B cell (primary cell): ENCODE data around the gene CDC42EP4. TPM values are rescaled to one million over a fixed set of nuclear protein-coding genes. Genes with fewer than 3 reads are reported as not detected.

Source experiments
- ATAC-seq: fragments of 200-7000 bp; cut with Tn5 transposase; one replicate; pipeline ENCODE4 v1.10.0; 2021; ENCODE audit warnings: low read depth, mild to moderate bottlenecking, moderate number of reproducible peaks, moderate library complexity
- CTCF ChIA-PET: fragments of 350-600 bp; sonication (Branson Sonifier 250); formaldehyde crosslinking; loops from one replicate; lab custom pipeline; 2021; ENCODE audit warnings: antibody characterized with exemption, inconsistent platforms; lab: Charles Lee
- POLR2A ChIA-PET: fragments of 350-600 bp; sonication (Branson Sonifier 250); formaldehyde crosslinking; loops from one replicate; lab custom pipeline; 2021; ENCODE audit warnings: antibody characterized with exemption; lab: Charles Lee
- DNase-seq: peaks from one replicate; pipeline ENCODE4 v3.0.0; 2013
- H2AFZ ChIP-seq: 2 replicates; pipeline ENCODE4 v1.6.1; 2012; ENCODE audit warnings: mild to moderate bottlenecking, low read depth, low read length; ENCODE audit not compliant: insufficient read depth, poor library complexity, severe bottlenecking
- H3K27ac ChIP-seq, 2 donors: 1 replicate in 1 of 2; 2 replicates in 1 of 2; pipeline ENCODE4 v1.5.1; 2012 to 2013; ENCODE audit warnings: low read length in 2 of 2, mild to moderate bottlenecking in 2 of 2, moderate library complexity in 1 of 2
- H3K27me3 ChIP-seq, 4 experiments: fragments of 200-600 bp in 1 of 4; sonication (generic) in 1 of 4; replicated peaks in 1 of 4; 1 replicate in 2 of 4; 2 replicates in 2 of 4; pipeline versions ENCODE4 v1.6.1 to v1.7.0; 2013 to 2016; ENCODE audit warnings: low read length in 3 of 4, mild to moderate bottlenecking in 2 of 4, mixed read lengths in 1 of 4, moderate library complexity in 1 of 4; ENCODE audit not compliant: insufficient read depth in 4 of 4, control insufficient read depth in 3 of 4; ENCODE audit errors: control extremely low read depth in 1 of 4
- H3K36me3 ChIP-seq, 2 experiments: replicated peaks in 1 of 2; 1 replicate in 1 of 2; 2 replicates in 1 of 2; pipeline versions ENCODE4 v1.6.1 to v1.7.1; 2013; ENCODE audit warnings: low read length in 1 of 2; ENCODE audit not compliant: insufficient read depth in 2 of 2, control insufficient read depth in 1 of 2; ENCODE audit errors: control extremely low read depth in 1 of 2, extremely low read depth in 1 of 2
- H3K4me1 ChIP-seq, 2 donors: fragments of 200-600 bp in 1 of 2; sonication (generic) in 1 of 2; 1 replicate in 1 of 2; 2 replicates in 1 of 2; pipeline versions ENCODE4 v1.5.1 to v1.6.1; 2013 to 2017; ENCODE audit warnings: low read length in 2 of 2; ENCODE audit not compliant: control insufficient read depth in 2 of 2, insufficient read depth in 2 of 2
- H3K4me2 ChIP-seq: replicated peaks from 2 replicates; pipeline ENCODE3; 2012; ENCODE audit warnings: mild to moderate bottlenecking, low read depth, low read length; ENCODE audit not compliant: poor library complexity, severe bottlenecking
- H3K4me3 ChIP-seq, 5 experiments: fragments of 200-600 bp in 1 of 5; sonication (generic) in 1 of 5; 1 replicate in 3 of 5; 2 replicates in 2 of 5; pipeline versions ENCODE4 v1.5.1 to v1.7.0; 2011 to 2016; ENCODE audit warnings: low read length in 4 of 5, mild to moderate bottlenecking in 4 of 5, low read depth in 2 of 5, control low read depth in 1 of 5, moderate library complexity in 1 of 5; ENCODE audit not compliant: insufficient read depth in 1 of 5; ENCODE audit errors: control extremely low read depth in 1 of 5, extremely low read depth in 1 of 5
- H3K79me2 ChIP-seq: fragments of 200-600 bp; sonication (generic); one replicate; pipeline ENCODE4 v1.6.0; 2016; ENCODE audit warnings: low read length; ENCODE audit not compliant: control insufficient read depth, insufficient read depth
- H3K9ac ChIP-seq: fragments of 200-600 bp; sonication (generic); 2 replicates; pipeline ENCODE4 v1.6.1; 2017; ENCODE audit warnings: mild to moderate bottlenecking, low read length, moderate library complexity
- H3K9me3 ChIP-seq, 3 donors: one replicate each; pipeline versions ENCODE4 v1.6.1 to v1.7.1; 2013; ENCODE audit warnings: low read length in 2 of 3; ENCODE audit not compliant: control insufficient read depth in 2 of 3, insufficient read depth in 1 of 3; ENCODE audit errors: control extremely low read depth in 1 of 3
- H4K20me1 ChIP-seq: 2 replicates; pipeline ENCODE4 v1.6.0; 2012; ENCODE audit warnings: mild to moderate bottlenecking, low read length; ENCODE audit not compliant: insufficient read depth, control insufficient read depth, poor library complexity, severe bottlenecking
- H3K27ac Mint-ChIP-seq: one replicate; pipeline ENCODE4 v1.8.0; 2021; ENCODE audit warnings: mixed read lengths
- H3K27me3 Mint-ChIP-seq: one replicate; pipeline ENCODE4 v1.8.0; 2021; ENCODE audit warnings: mixed read lengths
- H3K4me1 Mint-ChIP-seq: one replicate; pipeline ENCODE4 v1.8.0; 2021; ENCODE audit warnings: mixed read lengths
- H3K4me3 Mint-ChIP-seq: one replicate; pipeline ENCODE4 v1.8.0; 2021; ENCODE audit warnings: mixed read lengths
- H3K9me3 Mint-ChIP-seq: one replicate; pipeline ENCODE4 v1.8.0; 2022; ENCODE audit warnings: mixed read lengths; ENCODE audit not compliant: insufficient read depth
- EZH2 ChIP-seq: IDR thresholded peaks from 2 replicates; pipeline ENCODE4 v1.6.1; 2012; ENCODE audit warnings: borderline replicate concordance, low read depth, mild to moderate bottlenecking, moderate library complexity, low read length; ENCODE audit not compliant: insufficient read depth, poor library complexity, severe bottlenecking
- WGBS: methylation state at CpG from one replicate; pipeline ENCODE4 v1.1.5; 2013; ENCODE audit warnings: missing lambda C conversion rate; ENCODE audit not compliant: insufficient coverage; 5-methylcytosine and 5-hydroxymethylcytosine counted together
- intact Hi-C: fragments of 100-400 bp; cut with micrococcal nuclease; formaldehyde crosslinking; loops from one replicate; pipeline ENCODE4 v1.10.0; 2022
- polyA plus RNA-seq: library from polyadenylated mRNA; depleted of rRNA; stranded (reverse); fragments of >200 nt; gene quantifications from 2 replicates; pipeline ENCODE4 v1.2.3, GENCODE V29; 2012
- total RNA-seq, 2 donors: library from RNA; stranded (reverse); fragments of 120-200 nt in 1 of 2; gene quantifications; 1 replicate in 1 of 2; 2 replicates in 1 of 2; pipeline versions ENCODE4 v1.2.3 to v1.2.4, GENCODE V29; 2013 to 2022
- TF ChIP-seq, protein P1 (sequence below): fragments of 200-600 bp; IDR thresholded peaks from one replicate; pipeline ENCODE4 v1.8.0; 2022; ENCODE audit warnings: antibody characterized with exemption, mild to moderate bottlenecking

Gene CDC42EP4
- total and polyA plus RNA-seq, 2 donors (not counting 1 experiment from before 2014, with no cell fraction given) = 0.79 to 2.0 TPM

DNA sequence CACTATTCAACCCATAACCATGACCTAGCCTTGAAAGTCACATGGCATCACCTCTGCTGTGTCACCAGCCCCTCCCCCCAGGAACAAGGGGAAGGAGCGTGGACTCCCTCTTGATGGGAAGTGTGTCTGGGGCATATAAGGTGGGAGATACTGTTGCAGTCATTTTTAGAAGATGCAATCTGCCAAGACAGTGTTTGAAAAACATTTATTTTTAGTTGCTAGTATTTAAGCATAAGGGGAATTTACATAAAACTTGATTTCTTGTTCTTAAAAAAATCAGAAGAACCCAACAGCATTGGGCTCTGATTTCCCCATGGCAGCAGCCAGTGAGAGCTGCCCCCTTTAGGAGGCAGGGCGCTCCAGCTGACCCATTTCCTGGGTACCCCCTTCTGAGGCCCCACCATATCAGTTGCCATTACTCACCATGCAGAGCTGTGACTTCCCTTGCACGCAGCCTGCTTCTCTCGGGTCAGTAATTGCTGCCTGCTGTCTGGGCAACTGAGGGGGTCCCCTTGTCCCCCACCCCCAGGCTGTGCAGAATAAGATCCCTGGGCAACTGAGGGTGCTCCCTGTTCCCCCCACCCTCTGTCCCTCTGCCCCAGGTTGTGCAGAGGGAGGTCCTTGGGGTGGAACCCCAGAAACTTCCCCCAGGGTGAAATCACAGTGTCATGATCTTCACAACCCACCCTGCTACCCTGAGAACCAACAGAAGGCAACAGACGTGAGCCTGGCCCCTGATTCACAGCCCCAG, 11.8 kb upstream of the CDC42EP4 start:
- intact Hi-C loops = no loop called here
- Histone ChIP-seq H3K36me3 (no peaks in the 10 kb centered on the region), H3K79me2 (no peaks in the 10 kb centered on the region), H3K27me3 (no peaks in the 10 kb centered on the region), H3K4me1 (no peaks in the 10 kb centered on the region), H3K9me3 (peaks cover 0 to 6% (median 2%) of the 10 kb centered on the region in 3 donors), H4K20me1 (no peaks in the 10 kb centered on the region), H2AFZ (no peak overlapping the region), H3K27ac (no peak overlapping the region), H3K9ac (no peak overlapping the region), H3K4me2 (no peak overlapping the region), H3K4me3 (no peak overlapping the region)
- ChIA-PET POLR2A (no interaction called here), CTCF (interaction anchor here (1.8 kb wide), 1 partner anchor 47 kb away, joined by 7 read pairs; no protein-coding TSS in a partner anchor)
- no peak for ATAC-seq
- WGBS = 49% methylated on average over 5 of the region's 5 CpGs
- no peak overlapping the region for H3K4me3 Mint-ChIP-seq
- no peak for TF ChIP-seq EZH2
- TF ChIP-seq, protein P1, sequence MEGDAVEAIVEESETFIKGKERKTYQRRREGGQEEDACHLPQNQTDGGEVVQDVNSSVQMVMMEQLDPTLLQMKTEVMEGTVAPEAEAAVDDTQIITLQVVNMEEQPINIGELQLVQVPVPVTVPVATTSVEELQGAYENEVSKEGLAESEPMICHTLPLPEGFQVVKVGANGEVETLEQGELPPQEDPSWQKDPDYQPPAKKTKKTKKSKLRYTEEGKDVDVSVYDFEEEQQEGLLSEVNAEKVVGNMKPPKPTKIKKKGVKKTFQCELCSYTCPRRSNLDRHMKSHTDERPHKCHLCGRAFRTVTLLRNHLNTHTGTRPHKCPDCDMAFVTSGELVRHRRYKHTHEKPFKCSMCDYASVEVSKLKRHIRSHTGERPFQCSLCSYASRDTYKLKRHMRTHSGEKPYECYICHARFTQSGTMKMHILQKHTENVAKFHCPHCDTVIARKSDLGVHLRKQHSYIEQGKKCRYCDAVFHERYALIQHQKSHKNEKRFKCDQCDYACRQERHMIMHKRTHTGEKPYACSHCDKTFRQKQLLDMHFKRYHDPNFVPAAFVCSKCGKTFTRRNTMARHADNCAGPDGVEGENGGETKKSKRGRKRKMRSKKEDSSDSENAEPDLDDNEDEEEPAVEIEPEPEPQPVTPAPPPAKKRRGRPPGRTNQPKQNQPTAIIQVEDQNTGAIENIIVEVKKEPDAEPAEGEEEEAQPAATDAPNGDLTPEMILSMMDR = no peak
- peaks cover 19% of the 10 kb centered on the region for H3K27me3 Mint-ChIP-seq
- H3K27ac Mint-ChIP-seq = no peak overlapping the region
- no peaks in the 10 kb centered on the region for H3K9me3 Mint-ChIP-seq
- DNase-seq = no peak
- no peaks in the 10 kb centered on the region for H3K4me1 Mint-ChIP-seq

DNA sequence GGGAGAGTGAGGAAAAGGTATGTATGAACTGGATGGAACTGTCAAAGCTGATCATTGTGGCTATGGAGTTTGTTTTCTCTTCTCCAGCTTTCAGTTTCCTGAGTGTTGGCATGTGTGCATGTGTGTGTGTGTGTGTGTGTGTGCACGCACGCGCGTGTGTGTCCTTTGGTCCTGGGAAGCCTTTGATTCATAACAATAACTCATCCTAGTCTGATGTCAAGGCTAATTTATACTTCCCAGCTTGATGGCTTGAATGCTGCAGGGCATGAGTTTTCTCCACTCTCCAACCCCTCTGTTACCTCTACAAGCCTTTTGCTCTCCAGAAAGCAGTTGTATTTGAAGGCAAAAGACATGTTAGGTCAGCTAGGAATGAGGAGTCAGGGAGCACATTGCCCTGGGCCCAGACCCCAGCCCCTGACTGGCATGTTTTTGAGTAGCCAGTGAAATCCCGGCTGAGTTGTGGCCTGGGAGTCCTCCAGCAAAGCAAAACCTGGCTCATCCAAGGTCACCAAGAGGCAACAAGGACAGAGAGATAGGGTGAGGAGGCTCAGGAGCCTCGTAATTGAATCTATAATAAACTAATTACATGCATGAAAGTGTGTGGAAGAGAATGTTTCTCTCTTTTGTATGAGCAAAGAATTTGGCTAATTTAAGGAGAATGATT, 8.9 kb upstream of the CDC42EP4 start:
- intact Hi-C loops = no loop called here
- POLR2A ChIA-PET = no interaction called here
- H4K20me1 ChIP-seq = no peaks in the 10 kb centered on the region
- no peaks in the 10 kb centered on the region for H3K27me3 ChIP-seq
- H3K4me3 ChIP-seq = no peak overlapping the region
- H3K9me3 ChIP-seq = peaks cover 0 to 6% (median 2%) of the 10 kb centered on the region in 3 donors
- TF ChIP-seq, protein P1 = no peak
- no peak for TF ChIP-seq EZH2
- H3K36me3 ChIP-seq = no peaks in the 10 kb centered on the region
- H3K9ac ChIP-seq = no peak overlapping the region
- H3K27ac ChIP-seq = no peak overlapping the region
- CTCF ChIA-PET = interaction anchor here (1.5 kb wide), 1 partner anchor 49 kb away, joined by 4 read pairs; no protein-coding TSS in a partner anchor
- DNase-seq (no peak), ATAC-seq (no peak)
- H3K79me2 ChIP-seq = no peaks in the 10 kb centered on the region
- H3K27ac Mint-ChIP-seq = no peak overlapping the region
- H3K4me3 Mint-ChIP-seq = no peak overlapping the region
- H3K9me3 Mint-ChIP-seq = no peaks in the 10 kb centered on the region
- 100% methylated on average over 1 of the region's 6 CpGs for WGBS
- H3K4me1 ChIP-seq = peaks cover 13 to 19% of the 10 kb centered on the region in 2 donors
- H2AFZ ChIP-seq = no peak overlapping the region
- H3K4me2 ChIP-seq = no peak overlapping the region
- peaks cover 16% of the 10 kb centered on the region for H3K4me1 Mint-ChIP-seq
- peaks cover 12% of the 10 kb centered on the region for H3K27me3 Mint-ChIP-seq
